Naive B cell (primary cell): ENCODE measurements around the gene SCEL. TPM values are rescaled to one million over a fixed set of nuclear protein-coding genes. Genes with fewer than 3 reads are reported as not detected.

ENCODE experiments used
- ATAC-seq, 2 donors: fragments of 150-1000 bp; cut with Tn5 transposase; 2 replicates each; pipeline ENCODE4 v1.10.0; 2021; ENCODE audit warnings: low read depth in 2 of 2, mild to moderate bottlenecking in 2 of 2, moderate library complexity in 2 of 2
- DNase-seq: peaks from one replicate; pipeline ENCODE4 v3.0.0; 2022
- H3K27ac Mint-ChIP-seq, 6 donors: one replicate each; pipeline ENCODE4 v1.8.0; 2020 to 2022; ENCODE audit warnings: mild to moderate bottlenecking in 6 of 6, mixed read lengths in 6 of 6, moderate library complexity in 5 of 6, inconsistent platforms in 2 of 6
- H3K27me3 Mint-ChIP-seq, 3 donors: one replicate each; pipeline ENCODE4 v1.8.0; 2021 to 2022; ENCODE audit warnings: mixed read lengths in 3 of 3, mild to moderate bottlenecking in 1 of 3
- H3K36me3 Mint-ChIP-seq, 2 donors: one replicate each; pipeline ENCODE4 v1.8.0; 2020 to 2022; ENCODE audit warnings: mixed read lengths in 2 of 2, inconsistent platforms in 1 of 2, mild to moderate bottlenecking in 1 of 2
- H3K4me1 Mint-ChIP-seq, 3 donors: one replicate each; pipeline ENCODE4 v1.8.0; 2020 to 2022; ENCODE audit warnings: mixed read lengths in 3 of 3, inconsistent platforms in 1 of 3, mild to moderate bottlenecking in 1 of 3, moderate library complexity in 1 of 3
- H3K4me3 Mint-ChIP-seq, 8 donors: one replicate each; pipeline ENCODE4 v1.8.0; 2020 to 2022; ENCODE audit warnings: mild to moderate bottlenecking in 8 of 8, mixed read lengths in 8 of 8, moderate library complexity in 8 of 8, inconsistent platforms in 2 of 8
- H3K9me3 Mint-ChIP-seq, 7 donors: one replicate each; pipeline ENCODE4 v1.8.0; 2020 to 2022; ENCODE audit warnings: mixed read lengths in 7 of 7, mild to moderate bottlenecking in 5 of 7, inconsistent platforms in 2 of 7, moderate library complexity in 1 of 7
- polyA plus RNA-seq, 6 donors: library from polyadenylated mRNA; unstranded; fragments of 300-500 nt; fragmentation: Illumina TruSeq; gene quantifications; one replicate each; pipeline ENCODE4 v1.2.3, GENCODE V29; 2021; ENCODE audit warnings: low read depth in 6 of 6

The SCEL gene
- not detected for polyA plus RNA-seq

- Mint-ChIP-seq H3K27me3 (peaks cover 0 to 8% (median 4%) of the 10 kb centered on the region in 3 donors), H3K9me3 (no peaks in the 10 kb centered on the region), H3K36me3 (no peaks in the 10 kb centered on the region), H3K27ac (peak within 1 kb of the TSS in 1 of 6 donors; percentile 39), H3K4me1 (no peaks in the 10 kb centered on the region), H3K4me3 (no peak within 1 kb of the TSS)
- no peak for DNase-seq
- ATAC-seq = no peak
Measured at GRCh38 chr13:77535448-77535847, at the start of gene SCEL. SCEL (plus strand) TSS chr13:77535706; CDS start chr13:77555876, 20,170 bp downstream.

- ATAC-seq (no peak), DNase-seq (no peak)
- Mint-ChIP-seq H3K4me3 (peak overlapping the region in 1 of 8 donors; percentile 66), H3K27ac (peak overlapping the region in 1 of 6 donors; percentile 30), H3K27me3 (peaks cover 0 to 4% (median 0%) of the 10 kb centered on the region in 3 donors), H3K4me1 (no peaks in the 10 kb centered on the region), H3K36me3 (peaks cover 0 to 6% of the 10 kb centered on the region in 2 donors), H3K9me3 (peaks cover 0 to 4% (median 0%) of the 10 kb centered on the region in 7 donors)
Measured at GRCh38 chr13:77489566-77490337, 45.8 kb upstream of the SCEL start.

GRCh38 chr13:77492982-77493381 is 42.5 kb upstream of the SCEL start:
- Mint-ChIP-seq H3K4me1 (no peaks in the 10 kb centered on the region), H3K36me3 (no peaks in the 10 kb centered on the region), H3K9me3 (no peaks in the 10 kb centered on the region), H3K27me3 (peaks cover 0 to 4% (median 0%) of the 10 kb centered on the region in 3 donors), H3K4me3 (no peak overlapping the region), H3K27ac (no peak overlapping the region)
- DNase-seq (no peak), ATAC-seq (peak; percentile 47 to 61)

GRCh38 chr13:77494226-77494625 is 41.3 kb upstream of the SCEL start:
- H3K36me3 Mint-ChIP-seq = no peaks in the 10 kb centered on the region
- H3K27me3 Mint-ChIP-seq = peaks cover 0 to 4% (median 0%) of the 10 kb centered on the region in 3 donors
- H3K4me3 Mint-ChIP-seq = no peak overlapping the region
- H3K27ac Mint-ChIP-seq = no peak overlapping the region
- no peaks in the 10 kb centered on the region for H3K4me1 Mint-ChIP-seq
- no peaks in the 10 kb centered on the region for H3K9me3 Mint-ChIP-seq
- ATAC-seq = no peak
- no peak for DNase-seq

GRCh38 chr13:77497350-77497749 is 38.2 kb upstream of the SCEL start:
- DNase-seq = no peak
- H3K4me1 Mint-ChIP-seq = peaks cover 6 to 10% (median 6%) of the 10 kb centered on the region in 3 donors
- H3K27me3 Mint-ChIP-seq = peaks cover 9 to 26% (median 9%) of the 10 kb centered on the region in 3 donors
- no peaks in the 10 kb centered on the region for H3K36me3 Mint-ChIP-seq
- no peak for ATAC-seq
- no peak overlapping the region for H3K27ac Mint-ChIP-seq
- no peak overlapping the region for H3K4me3 Mint-ChIP-seq
- no peaks in the 10 kb centered on the region for H3K9me3 Mint-ChIP-seq

- no peak overlapping the region for H3K27ac Mint-ChIP-seq
- H3K4me3 Mint-ChIP-seq = no peak overlapping the region
- H3K9me3 Mint-ChIP-seq = no peaks in the 10 kb centered on the region
- H3K27me3 Mint-ChIP-seq = peaks cover 9 to 23% (median 10%) of the 10 kb centered on the region in 3 donors
- peaks cover 8 to 11% (median 8%) of the 10 kb centered on the region in 3 donors for H3K4me1 Mint-ChIP-seq
- H3K36me3 Mint-ChIP-seq = no peaks in the 10 kb centered on the region
- DNase-seq (no peak), ATAC-seq (no peak)
Measured at GRCh38 chr13:77497835-77498234, 37.7 kb upstream of the SCEL start.

- H3K27me3 Mint-ChIP-seq = peaks cover 9 to 22% (median 10%) of the 10 kb centered on the region in 3 donors
Measured at GRCh38 chr13:77502104-77502720, 33.3 kb upstream of the SCEL start.

GRCh38 chr13:77503398-77503797 is 32.1 kb upstream of the SCEL start:
- Mint-ChIP-seq H3K27me3 (peaks cover 9 to 22% (median 17%) of the 10 kb centered on the region in 3 donors), H3K4me1 (peaks cover 8 to 19% (median 11%) of the 10 kb centered on the region in 3 donors), H3K4me3 (peak overlapping the region in 1 of 8 donors; percentile 59), H3K27ac (no peak overlapping the region), H3K36me3 (no peaks in the 10 kb centered on the region), H3K9me3 (no peaks in the 10 kb centered on the region)
- DNase-seq (no peak), ATAC-seq (peak; percentile 52 to 57)

More at GRCh38 chr13:77502104-77502720, 33.3 kb upstream of the SCEL start:
- DNase-seq (no peak), ATAC-seq (peak; percentile 81 to 87)
- peak overlapping the region in 1 of 6 donors; percentile 31 for H3K27ac Mint-ChIP-seq
- no peaks in the 10 kb centered on the region for H3K9me3 Mint-ChIP-seq
- peak overlapping the region in 1 of 8 donors; percentile 31 for H3K4me3 Mint-ChIP-seq
- peaks cover 8 to 19% (median 11%) of the 10 kb centered on the region in 3 donors for H3K4me1 Mint-ChIP-seq
- H3K36me3 Mint-ChIP-seq = no peaks in the 10 kb centered on the region

GRCh38 chr13:77506874-77507273 is 28.6 kb upstream of the SCEL start:
- Mint-ChIP-seq H3K4me1 (peaks cover 6 to 18% (median 10%) of the 10 kb centered on the region in 3 donors), H3K4me3 (no peak overlapping the region), H3K9me3 (no peaks in the 10 kb centered on the region), H3K27ac (no peak overlapping the region), H3K36me3 (no peaks in the 10 kb centered on the region), H3K27me3 (peaks cover 0 to 13% (median 5%) of the 10 kb centered on the region in 3 donors)
- no peak for ATAC-seq
- DNase-seq = no peak

GRCh38 chr13:77507931-77508776 is 27.4 kb upstream of the SCEL start:
- DNase-seq (no peak), ATAC-seq (no peak)
- Mint-ChIP-seq H3K27ac (no peak overlapping the region), H3K4me1 (peaks cover 0 to 8% (median 3%) of the 10 kb centered on the region in 3 donors), H3K36me3 (no peaks in the 10 kb centered on the region), H3K4me3 (no peak overlapping the region), H3K27me3 (peaks cover 0 to 7% (median 0%) of the 10 kb centered on the region in 3 donors), H3K9me3 (no peaks in the 10 kb centered on the region)

GRCh38 chr13:77508959-77509620 is 26.4 kb upstream of the SCEL start:
- Mint-ChIP-seq H3K27ac (no peak overlapping the region), H3K9me3 (no peaks in the 10 kb centered on the region), H3K4me1 (peaks cover 6 to 10% (median 10%) of the 10 kb centered on the region in 3 donors), H3K36me3 (no peaks in the 10 kb centered on the region), H3K27me3 (peaks cover 0 to 7% (median 0%) of the 10 kb centered on the region in 3 donors), H3K4me3 (no peak overlapping the region)
- no peak for ATAC-seq
- DNase-seq = no peak

GRCh38 chr13:77510156-77510555 is 25.4 kb upstream of the SCEL start:
- H3K27ac Mint-ChIP-seq = peak overlapping the region in 1 of 6 donors; percentile 25
- no peak for DNase-seq
- peaks cover 12 to 16% (median 15%) of the 10 kb centered on the region in 3 donors for H3K4me1 Mint-ChIP-seq
- no peak for ATAC-seq
- H3K9me3 Mint-ChIP-seq = no peaks in the 10 kb centered on the region
- peaks cover 0 to 7% (median 0%) of the 10 kb centered on the region in 3 donors for H3K27me3 Mint-ChIP-seq
- no peak overlapping the region for H3K4me3 Mint-ChIP-seq
- H3K36me3 Mint-ChIP-seq = no peaks in the 10 kb centered on the region
